ENCODE measurements around the gene SLC6A18.

The SLC6A18 gene

GRCh38 chr5:1194378-1194777, 30.8 kb upstream of the SLC6A18 start:
- no peak for DNase-seq (ENCODE audit: low read depth)
- no peak overlapping the region for H3K4me3 ChIP-seq (replicated peaks; ENCODE audit: low read depth, low read length)
- TF ChIP-seq, protein P1, sequence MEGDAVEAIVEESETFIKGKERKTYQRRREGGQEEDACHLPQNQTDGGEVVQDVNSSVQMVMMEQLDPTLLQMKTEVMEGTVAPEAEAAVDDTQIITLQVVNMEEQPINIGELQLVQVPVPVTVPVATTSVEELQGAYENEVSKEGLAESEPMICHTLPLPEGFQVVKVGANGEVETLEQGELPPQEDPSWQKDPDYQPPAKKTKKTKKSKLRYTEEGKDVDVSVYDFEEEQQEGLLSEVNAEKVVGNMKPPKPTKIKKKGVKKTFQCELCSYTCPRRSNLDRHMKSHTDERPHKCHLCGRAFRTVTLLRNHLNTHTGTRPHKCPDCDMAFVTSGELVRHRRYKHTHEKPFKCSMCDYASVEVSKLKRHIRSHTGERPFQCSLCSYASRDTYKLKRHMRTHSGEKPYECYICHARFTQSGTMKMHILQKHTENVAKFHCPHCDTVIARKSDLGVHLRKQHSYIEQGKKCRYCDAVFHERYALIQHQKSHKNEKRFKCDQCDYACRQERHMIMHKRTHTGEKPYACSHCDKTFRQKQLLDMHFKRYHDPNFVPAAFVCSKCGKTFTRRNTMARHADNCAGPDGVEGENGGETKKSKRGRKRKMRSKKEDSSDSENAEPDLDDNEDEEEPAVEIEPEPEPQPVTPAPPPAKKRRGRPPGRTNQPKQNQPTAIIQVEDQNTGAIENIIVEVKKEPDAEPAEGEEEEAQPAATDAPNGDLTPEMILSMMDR (IDR thresholded peaks at IDR 0.05; ENCODE audit: low read length, missing control alignments), result no peak

DNA sequence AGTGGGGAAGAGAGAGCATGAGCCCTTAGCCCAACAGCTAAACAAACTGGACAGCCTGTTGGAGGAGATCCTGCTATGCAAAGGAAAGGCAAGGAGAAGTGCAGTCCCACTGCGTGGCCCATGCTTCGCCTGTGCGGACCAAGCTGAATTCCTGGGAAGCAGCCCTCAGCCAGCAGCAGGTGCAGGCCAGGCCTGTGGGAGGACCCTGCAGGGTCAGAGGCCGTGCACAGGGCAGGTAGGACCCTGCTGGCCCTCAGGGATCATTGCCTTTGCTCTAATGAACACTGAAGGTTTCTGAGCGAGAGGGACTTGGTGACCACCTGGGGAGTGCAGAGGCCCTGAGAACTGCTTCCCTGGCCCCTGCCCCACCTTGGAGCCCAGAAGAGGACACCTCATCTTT, 29.7 kb upstream of the SLC6A18 start:
- TF ChIP-seq, protein P1 (IDR thresholded peaks at IDR 0.05; ENCODE audit: low read length, missing control alignments), result no peak
- DNase-seq (ENCODE audit: low read depth), result no peak
- no peak overlapping the region for H3K4me3 ChIP-seq (replicated peaks; ENCODE audit: low read depth, low read length)

- TF ChIP-seq, protein P1 (IDR thresholded peaks at IDR 0.05; ENCODE audit: low read length, missing control alignments), result no peak
- H3K4me3 ChIP-seq (replicated peaks; ENCODE audit: low read depth, low read length), result no peak overlapping the region
- no peak for DNase-seq (ENCODE audit: low read depth)
These were observed 29.3 kb upstream of the SLC6A18 start for GRCh38 chr5:1195916-1196315.

- H3K4me3 ChIP-seq (replicated peaks; ENCODE audit: low read depth, low read length), result no peak overlapping the region
- no peak for DNase-seq (ENCODE audit: low read depth)
- TF ChIP-seq, protein P1 (IDR thresholded peaks at IDR 0.05; ENCODE audit: low read length, missing control alignments), result no peak
These were observed 28.6 kb upstream of the SLC6A18 start for GRCh38 chr5:1196562-1196961.

DNA sequence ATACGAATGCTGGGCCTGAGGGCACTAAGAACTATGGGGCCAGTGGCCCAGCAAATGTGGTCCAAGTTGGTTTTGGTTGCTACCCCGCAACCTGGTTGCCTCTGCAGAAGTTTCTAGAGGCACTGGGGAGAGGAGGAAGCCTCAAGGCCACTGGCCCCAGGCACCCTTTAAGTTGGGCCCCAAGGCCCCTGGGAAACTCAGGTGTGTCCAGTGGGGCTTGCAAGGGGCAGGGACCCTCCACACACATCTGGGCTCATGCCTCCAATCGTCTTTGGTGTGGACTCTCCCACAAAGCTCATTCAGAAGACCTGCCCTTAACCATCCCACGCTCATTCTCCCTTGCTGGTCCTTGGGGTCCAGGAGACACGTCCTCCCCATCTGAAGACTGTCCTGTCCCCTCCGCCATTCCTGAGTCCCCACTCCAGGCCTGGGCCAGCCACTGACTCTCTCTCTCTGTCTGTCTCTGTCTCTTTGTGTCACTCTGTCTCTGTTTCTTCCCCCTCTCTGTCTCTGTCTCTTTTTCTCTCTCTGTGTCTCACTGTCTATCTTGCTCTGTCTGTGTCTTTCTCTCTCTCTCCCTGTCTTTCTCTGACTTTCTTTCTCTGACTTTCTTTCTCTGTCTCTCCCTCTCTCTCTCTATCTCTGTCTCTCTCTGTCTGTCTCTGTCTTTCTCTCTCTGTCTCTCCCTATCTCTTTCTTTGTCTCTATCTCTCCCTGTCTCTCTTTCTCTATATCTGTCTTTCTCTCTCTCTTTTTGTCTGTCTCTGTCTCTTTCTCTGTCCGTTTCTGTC, 27.1 kb upstream of the SLC6A18 start:
- no peak for DNase-seq (ENCODE audit: low read depth)
- TF ChIP-seq, protein P1 (IDR thresholded peaks at IDR 0.05; ENCODE audit: low read length, missing control alignments), result no peak
- H3K4me3 ChIP-seq (replicated peaks; ENCODE audit: low read depth, low read length), result no peak overlapping the region

DNA sequence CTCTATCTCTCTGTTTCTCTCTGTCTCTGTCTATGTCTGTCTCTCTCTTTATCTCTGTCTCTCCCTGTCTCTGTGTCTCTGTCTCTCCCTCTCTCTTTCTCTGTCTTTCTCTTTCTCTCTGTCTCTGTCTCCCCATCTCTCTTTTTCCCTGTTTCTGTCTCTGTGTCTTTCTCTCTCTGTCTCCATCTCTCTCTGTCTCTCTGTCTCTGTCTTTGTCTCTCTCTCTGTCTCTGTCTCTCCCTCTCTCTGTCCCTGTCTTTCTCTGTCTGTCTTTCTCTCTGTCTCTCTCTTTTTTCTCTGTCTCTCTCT, 25.9 kb upstream of the SLC6A18 start:
- no peak overlapping the region for H3K4me3 ChIP-seq (replicated peaks; ENCODE audit: low read depth, low read length)
- TF ChIP-seq, protein P1 (IDR thresholded peaks at IDR 0.05; ENCODE audit: low read length, missing control alignments), result no peak
- no peak for DNase-seq (ENCODE audit: low read depth)
